Hypothalamus (tissue), 51 donors: ENCODE data around the gene FAM221B.
A peak's percentile ranks its signal among the peaks of the same experiment; 100 is the strongest.

ENCODE experiments used
- DNase-seq, 51 donors: peaks; one replicate each; lab custom pipeline; 2025; lab: John Stamatoyannopoulos, UW

Gene FAM221B

DNA sequence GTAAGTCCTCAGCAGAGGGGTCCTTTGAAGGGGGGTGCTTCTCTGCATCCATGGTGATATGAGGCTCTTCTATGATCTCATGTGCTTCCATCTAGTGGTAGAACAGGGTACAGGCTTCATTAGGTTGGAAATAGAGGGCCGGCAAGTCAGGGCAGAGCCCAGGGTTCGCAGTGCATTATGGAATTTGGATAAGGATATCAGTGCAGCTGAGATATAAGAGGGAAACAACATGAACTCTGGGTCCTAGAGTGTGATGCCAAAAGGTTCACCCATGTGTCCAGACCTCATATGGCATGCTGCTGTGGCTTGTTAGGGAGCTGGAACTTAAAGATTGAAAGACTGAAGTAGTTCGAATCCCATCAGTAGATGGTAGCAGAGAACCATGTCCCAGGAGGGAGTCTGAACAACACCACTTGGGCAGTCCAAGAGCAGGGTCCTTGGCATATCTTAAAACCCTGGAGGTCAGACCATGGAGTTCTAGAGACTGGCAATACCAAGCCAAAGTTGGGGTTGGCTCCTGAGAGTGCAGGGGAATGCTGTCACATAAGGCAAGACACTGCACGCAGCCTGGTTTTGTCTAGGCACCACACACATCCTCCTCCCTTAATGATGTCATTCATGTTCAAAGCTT, 2.3 kb downstream of the FAM221B start:
- peak in 6 of 51 donors; percentile 10 to 73 (median 13) for DNase-seq

- no peak for DNase-seq
Measured at GRCh38 chr9:35822926-35823325, 5.6 kb downstream of the FAM221B start.

- DNase-seq: no peak
Measured at GRCh38 chr9:35820076-35820475, 8.5 kb downstream of the FAM221B start.

- no peak for DNase-seq
Measured at GRCh38 chr9:35818341-35818740, 10.2 kb downstream of the FAM221B start.

DNA sequence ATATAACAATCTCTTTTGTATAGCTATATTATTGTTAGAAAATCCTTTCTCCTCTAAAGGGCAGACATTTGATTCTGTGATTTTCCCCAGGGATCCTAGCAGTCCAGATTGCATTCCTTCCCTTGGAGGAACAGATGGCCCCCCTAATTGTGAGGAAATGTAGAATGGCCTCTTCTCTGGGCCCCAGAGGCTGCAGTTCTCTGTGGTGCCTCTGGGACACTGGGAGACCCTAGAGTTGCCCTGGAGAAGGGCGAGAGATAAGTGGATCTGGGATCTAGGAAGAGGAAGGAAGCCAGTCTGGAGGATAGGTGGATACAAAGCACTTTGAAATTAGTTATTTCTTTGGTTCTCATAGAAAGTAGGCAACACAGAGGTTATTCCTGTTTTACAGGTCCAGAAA, 11.8 kb downstream of the FAM221B start:
- no peak for DNase-seq

GRCh38 chr9:35814841-35815543, 13.5 kb downstream of the FAM221B start, which contains the start of gene HINT2:
TSS of gene HINT2 (minus strand) at chr9:35815042. CDS start at chr9:35814979, 63 bp downstream.
- DNase-seq: peak; percentile 48 to 100 (median 92)

DNA sequence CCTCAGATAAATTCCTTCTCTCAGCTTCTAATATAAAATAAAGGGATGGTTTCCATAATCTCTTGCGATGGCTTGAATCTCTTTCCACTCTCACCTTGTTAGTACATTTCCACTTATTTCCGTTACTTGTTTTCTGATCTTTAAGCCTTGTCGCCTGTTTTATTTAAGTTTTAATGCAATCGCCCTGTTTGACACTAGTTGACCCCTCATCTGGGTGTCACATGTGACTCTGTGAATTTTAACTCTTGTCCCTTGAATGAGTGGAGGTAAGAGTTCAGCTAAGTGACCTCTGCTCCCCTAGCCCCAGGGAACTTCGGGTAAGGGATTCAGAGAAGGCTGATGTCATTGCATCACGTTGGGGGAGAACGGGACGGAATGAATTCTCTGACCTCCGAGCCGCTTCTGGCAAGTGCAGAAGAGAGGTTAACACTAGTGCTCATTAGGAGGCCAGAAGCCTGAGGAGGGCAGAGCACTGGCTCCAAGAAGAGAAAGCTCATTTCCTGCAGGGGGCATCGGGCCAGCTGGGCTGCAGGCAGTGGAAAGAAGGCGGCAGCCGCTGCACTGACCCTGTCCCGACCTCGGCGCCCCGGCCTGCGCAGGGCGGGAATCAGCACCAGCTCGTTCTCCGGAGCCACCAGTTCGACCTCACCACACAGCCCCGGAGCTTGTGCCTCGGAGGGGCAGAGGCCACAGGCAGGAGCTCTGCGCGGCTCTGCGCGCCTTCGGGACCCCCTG, 14.3 kb downstream of the FAM221B start:
- DNase-seq: peak in 38 of 51 donors; percentile 19 to 78 (median 52)

GRCh38 chr9:35813434-35814105, 15.0 kb downstream of the FAM221B start:
- DNase-seq: no peak

- DNase-seq: peak; percentile 56 to 97 (median 88)
Measured at GRCh38 chr9:35812025-35812602, 16.4 kb downstream of the FAM221B start, which contains the start of gene SPAG8. TSS of gene SPAG8 (minus strand) at chr9:35812262. CDS start at chr9:35812147, 115 bp downstream.

GRCh38 chr9:35811381-35812024, 17.0 kb downstream of the FAM221B start:
- DNase-seq: peak in 22 of 51 donors; percentile 23 to 63 (median 42)

DNA sequence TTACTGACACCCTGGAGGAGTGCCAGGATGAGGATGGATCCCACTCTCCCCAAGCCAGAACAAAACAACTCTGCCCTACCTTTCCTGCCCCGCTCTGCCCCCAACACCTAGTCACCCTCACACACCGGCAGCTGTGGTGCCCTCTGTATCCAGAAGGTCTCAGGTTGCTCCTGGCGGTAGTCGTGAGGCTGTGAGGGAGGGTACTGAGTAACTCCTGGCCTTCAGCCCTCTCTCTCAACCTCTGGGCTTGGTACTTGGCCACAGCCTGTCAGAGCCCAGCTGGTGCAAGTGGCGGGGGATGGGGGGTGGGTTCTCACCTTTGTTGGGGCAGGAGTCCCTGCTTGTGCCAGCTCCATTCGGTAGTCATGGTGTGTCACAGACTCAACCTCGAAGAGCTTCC, 18.4 kb downstream of the FAM221B start:
- DNase-seq: no peak

GRCh38 chr9:35808433-35808832, 20.1 kb downstream of the FAM221B start:
- DNase-seq: no peak

DNA sequence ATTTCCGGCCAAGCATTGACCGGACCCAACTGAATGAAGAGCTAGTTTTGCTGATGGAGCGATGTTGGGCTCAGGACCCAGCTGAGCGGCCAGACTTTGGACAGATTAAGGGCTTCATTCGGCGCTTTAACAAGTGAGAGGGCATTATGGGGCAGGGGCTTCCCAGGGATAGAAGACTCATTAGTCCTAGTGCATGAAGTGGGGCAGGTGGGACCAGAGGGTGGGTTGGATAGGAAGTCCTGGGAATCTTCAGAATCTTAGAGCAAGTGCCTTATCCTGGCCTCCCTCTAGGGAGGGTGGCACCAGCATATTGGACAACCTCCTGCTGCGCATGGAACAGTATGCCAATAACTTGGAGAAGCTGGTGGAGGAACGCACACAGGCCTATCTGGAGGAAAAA, 22.4 kb downstream of the FAM221B start:
- no peak for DNase-seq

DNA sequence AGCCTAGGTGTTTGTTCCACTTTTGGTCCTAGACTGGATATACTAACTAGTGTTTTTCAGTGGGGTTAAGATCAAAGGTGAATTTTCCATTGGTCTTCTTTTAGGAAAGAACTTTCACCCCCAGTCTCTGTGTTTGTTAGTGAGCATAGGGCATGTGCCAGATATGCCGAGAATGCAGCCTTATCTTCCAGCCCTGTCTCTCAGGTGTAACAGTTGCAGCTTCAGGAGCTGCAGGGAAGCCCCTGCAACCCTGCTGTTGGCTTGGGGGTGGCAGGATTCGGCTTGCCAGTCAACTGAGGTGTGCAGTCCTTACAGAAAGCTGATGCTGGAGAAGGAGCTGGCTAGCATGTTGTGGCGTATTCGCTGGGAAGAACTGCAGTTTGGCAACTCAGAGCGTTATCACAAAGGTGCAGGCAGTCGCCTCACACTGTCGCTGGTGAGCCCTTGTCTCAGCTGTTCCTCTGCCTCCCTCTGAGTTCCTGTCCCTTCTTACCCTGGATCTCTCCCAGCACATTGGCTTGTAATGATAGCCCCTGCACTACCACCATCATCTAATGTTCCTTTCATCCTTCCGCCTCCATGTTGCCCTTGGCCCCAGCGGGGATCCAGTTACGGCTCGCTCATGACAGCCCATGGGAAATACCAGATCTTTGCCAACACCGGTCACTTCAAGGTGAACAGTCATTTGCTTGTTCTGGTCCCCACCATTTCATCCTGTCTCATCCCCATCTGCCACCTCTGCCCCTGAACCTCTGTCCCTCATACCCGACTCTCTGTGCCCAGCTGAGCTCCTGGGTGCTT, 27.0 kb downstream of the FAM221B start:
- DNase-seq: no peak

DNA sequence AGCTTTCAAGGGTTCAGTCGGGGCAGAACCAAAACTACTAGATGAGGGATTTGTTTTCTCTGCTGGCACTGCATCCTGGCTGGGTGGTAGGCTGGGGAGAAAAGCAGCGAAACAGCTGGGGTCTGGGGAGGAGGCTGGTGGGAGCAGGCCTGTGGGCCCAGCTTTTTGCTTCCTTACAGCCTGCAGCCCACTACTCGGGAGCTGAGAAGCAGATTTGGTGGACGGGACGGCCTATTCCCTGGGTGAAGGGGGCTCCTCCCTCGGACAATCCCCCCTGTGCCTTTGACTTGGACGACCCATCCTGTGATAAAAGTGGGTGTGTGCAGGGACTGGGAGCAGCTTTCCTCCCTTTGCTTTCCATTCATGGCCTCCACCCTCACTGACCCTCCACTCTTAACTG, 28.0 kb downstream of the FAM221B start:
- no peak for DNase-seq

GRCh38 chr9:35798658-35799374, 29.7 kb downstream of the FAM221B start:
- peak in 1 of 51 donors; percentile 66 for DNase-seq

- no peak for DNase-seq
Measured at GRCh38 chr9:35797311-35798109, 31.0 kb downstream of the FAM221B start.

GRCh38 chr9:35795695-35796094, 32.8 kb downstream of the FAM221B start:
- DNase-seq: no peak
